ENCODE measurements around the gene FOS. TPM values are rescaled to one million over a fixed set of nuclear protein-coding genes. Genes with fewer than 3 reads are reported as not detected.

Gene FOS
- total RNA-seq, 1 donor from 2014 or later, result 302 TPM

- no peak for DNase-seq
- no peaks in the 10 kb centered on the region for H3K36me3 ChIP-seq
- ATAC-seq, result no peak
- H3K27ac ChIP-seq, result no peak overlapping the region
- H3K4me1 ChIP-seq, result peaks cover 39% of the 10 kb centered on the region
- no peaks in the 10 kb centered on the region for H3K27me3 ChIP-seq (ENCODE audit: low read depth)
- no peak overlapping the region for H3K4me3 ChIP-seq
- no peaks in the 10 kb centered on the region for H3K9me3 ChIP-seq
- TF ChIP-seq CTCF (IDR thresholded peaks at IDR 0.05), result no peak
- intact Hi-C loops (cut with DNase I), result no loop called here
Observed at GRCh38 chr14:75290851-75291250, 12.2 kb downstream of the FOS start.

- Histone ChIP-seq H3K9me3 (no peaks in the 10 kb centered on the region), H3K36me3 (no peaks in the 10 kb centered on the region), H3K4me1 (peaks cover 39% of the 10 kb centered on the region), H3K27ac (no peak overlapping the region), H3K4me3 (no peak overlapping the region), H3K27me3 (ENCODE audit: low read depth) (no peaks in the 10 kb centered on the region)
- intact Hi-C loops (cut with DNase I), result no loop called here
- TF ChIP-seq CTCF (IDR thresholded peaks at IDR 0.05), result no peak
- DNase-seq, result no peak
- ATAC-seq, result no peak
Observed at GRCh38 chr14:75291331-75291730, 12.7 kb downstream of the FOS start.

GRCh38 chr14:75292101-75292563, 13.5 kb downstream of the FOS start:
- DNase-seq, result no peak
- Histone ChIP-seq H3K4me1 (peaks cover 41% of the 10 kb centered on the region), H3K4me3 (no peak overlapping the region), H3K36me3 (no peaks in the 10 kb centered on the region), H3K27ac (no peak overlapping the region), H3K27me3 (ENCODE audit: low read depth) (no peaks in the 10 kb centered on the region), H3K9me3 (no peaks in the 10 kb centered on the region)
- no peak for TF ChIP-seq CTCF (IDR thresholded peaks at IDR 0.05)
- intact Hi-C loops (cut with DNase I), result no loop called here
- no peak for ATAC-seq

GRCh38 chr14:75292886-75293285, 14.3 kb downstream of the FOS start:
- Histone ChIP-seq H3K9me3 (no peaks in the 10 kb centered on the region), H3K4me1 (peaks cover 43% of the 10 kb centered on the region), H3K27ac (peak overlapping the region; percentile 97), H3K27me3 (ENCODE audit: low read depth) (no peaks in the 10 kb centered on the region), H3K36me3 (no peaks in the 10 kb centered on the region), H3K4me3 (no peak overlapping the region)
- no peak for DNase-seq
- no peak for ATAC-seq
- TF ChIP-seq CTCF (IDR thresholded peaks at IDR 0.05), result no peak
- intact Hi-C loops (cut with DNase I), result no loop called here

GRCh38 chr14:75293920-75294648, 15.5 kb downstream of the FOS start:
- H3K4me3 ChIP-seq, result peak overlapping the region; percentile 72
- intact Hi-C loops (cut with DNase I), result no loop called here
- no peaks in the 10 kb centered on the region for H3K27me3 ChIP-seq (ENCODE audit: low read depth)
- H3K9me3 ChIP-seq, result no peaks in the 10 kb centered on the region
- no peaks in the 10 kb centered on the region for H3K36me3 ChIP-seq
- H3K4me1 ChIP-seq, result peaks cover 50% of the 10 kb centered on the region
- peak overlapping the region; percentile 97 for H3K27ac ChIP-seq
- TF ChIP-seq CTCF (IDR thresholded peaks at IDR 0.05), result no peak
- ATAC-seq (peak; percentile 90 to 94), DNase-seq (peak; percentile 97)
